Ishikawa (cell line): Measurements from ENCODE around the gene MOB3B.

Experiments used
- EP300 ChIP-seq: IDR thresholded peaks from 2 replicates; pipeline ENCODE4 v1.6.1; 2012; ENCODE audit warnings: borderline replicate concordance
- RAD21 ChIP-seq: IDR thresholded peaks from 2 replicates; pipeline ENCODE4 v1.6.1; 2012; ENCODE audit warnings: low read depth
- TEAD4 ChIP-seq: IDR thresholded peaks from 2 replicates; pipeline ENCODE4 v1.6.1; 2012

DNA sequence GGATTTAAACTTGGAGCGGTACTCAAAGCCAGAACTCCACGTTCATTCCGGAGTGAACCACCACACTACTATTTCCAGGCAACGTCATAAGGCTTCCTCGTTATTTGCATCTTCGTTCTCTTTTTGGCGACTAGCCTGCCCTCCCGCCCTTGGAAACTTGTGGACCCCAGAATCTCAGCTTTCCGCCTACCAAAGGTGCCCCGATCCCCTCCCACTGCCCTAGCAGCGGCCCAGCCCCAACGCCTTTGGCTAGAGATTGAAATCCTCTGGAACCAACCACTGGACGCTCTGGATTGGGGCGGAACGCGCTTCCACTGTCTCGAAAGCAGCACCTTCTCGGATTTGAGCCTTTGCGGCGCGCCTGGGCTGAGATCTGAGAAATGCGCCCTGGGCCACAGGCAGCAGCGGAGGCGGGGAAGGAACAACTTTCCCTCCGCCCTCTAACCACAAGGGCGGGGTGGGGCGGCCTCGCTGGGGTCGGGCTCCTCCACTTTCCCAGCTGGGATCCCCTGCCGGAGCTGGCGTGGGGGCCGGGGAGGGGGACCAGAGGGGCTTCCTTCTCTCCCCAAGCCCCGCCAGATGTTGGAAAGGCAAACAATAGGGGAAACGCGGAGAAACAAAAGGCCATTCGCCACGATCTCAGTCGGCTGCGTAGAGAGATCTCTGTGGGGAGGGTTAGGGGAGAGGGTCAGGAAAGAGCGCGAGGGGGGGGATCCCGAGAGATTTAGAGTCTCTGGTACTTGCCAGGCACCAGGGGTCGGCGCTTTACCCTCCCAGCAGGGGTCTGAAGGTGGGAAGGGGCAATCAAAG is 1.3 kb downstream of the MOB3B start:
- TF ChIP-seq TEAD4 (no peak), EP300 (no peak), RAD21 (no peak)
